ENCODE measurements around the gene EPHB3. TPM values are rescaled to one million over a fixed set of nuclear protein-coding genes. Genes with fewer than 3 reads are reported as not detected.

The EPHB3 gene
- polyA plus RNA-seq, 4 donors = 25.5 to 32.1 (median 28.7) TPM

DNA sequence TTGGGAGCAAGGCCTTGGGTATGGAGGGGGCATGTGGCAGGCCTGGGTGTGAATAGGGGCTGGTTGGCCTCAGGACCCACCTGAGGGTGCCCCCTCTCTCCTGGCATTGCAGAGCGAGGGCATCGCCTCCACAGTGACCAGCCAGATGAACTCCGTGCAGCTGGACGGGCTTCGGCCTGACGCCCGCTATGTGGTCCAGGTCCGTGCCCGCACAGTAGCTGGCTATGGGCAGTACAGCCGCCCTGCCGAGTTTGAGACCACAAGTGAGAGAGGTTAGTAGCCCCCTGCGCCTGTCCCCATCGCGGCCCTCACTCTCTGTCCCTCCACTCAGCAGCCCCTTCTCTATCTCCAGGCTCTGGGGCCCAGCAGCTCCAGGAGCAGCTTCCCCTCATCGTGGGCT is 16.0 kb downstream of the EPHB3 start:
- no peak for DNase-seq (ENCODE audit: low read depth in 4 of 4, low spot score in 2 of 4)

DNA sequence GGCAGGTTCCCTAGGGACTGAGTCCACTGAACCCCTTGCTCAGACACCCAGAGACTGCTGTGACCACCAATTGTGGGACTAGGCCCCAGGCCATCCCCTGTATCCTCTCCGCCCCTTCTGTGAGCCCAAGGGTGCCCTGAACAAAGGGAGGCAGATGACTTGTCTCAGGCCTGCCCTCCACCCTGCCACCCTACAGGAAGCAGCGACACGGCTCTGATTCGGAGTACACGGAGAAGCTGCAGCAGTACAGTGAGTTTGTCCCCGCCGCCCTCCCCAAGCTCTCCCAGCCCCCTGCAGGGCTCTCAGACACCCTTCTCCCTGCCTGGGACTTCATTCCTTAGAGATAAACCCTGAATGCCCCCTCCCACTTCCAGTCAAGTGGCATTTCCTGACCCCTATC is 16.6 kb downstream of the EPHB3 start:
- no peak for DNase-seq (ENCODE audit: low read depth in 4 of 4, low spot score in 2 of 4)

DNA sequence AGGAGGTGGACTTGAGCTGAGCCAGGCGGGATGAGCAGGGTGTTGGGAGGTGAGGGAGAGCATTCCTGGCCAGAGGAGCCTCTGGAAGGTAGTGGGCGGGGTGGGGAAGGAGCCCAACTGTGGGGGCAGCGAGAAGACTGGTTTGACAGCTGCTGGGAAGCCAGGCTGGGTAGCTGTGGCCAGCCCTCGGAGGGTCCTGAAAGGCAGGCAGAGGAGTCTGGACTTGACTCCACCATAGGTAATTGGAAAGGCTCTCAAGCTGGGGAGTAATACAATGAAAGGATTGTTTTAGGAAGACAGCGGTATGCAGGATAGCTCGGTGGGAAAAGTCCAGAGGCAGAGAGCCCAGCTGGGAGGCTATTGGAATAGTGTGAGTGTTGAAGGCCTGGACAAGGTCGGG is 17.2 kb downstream of the EPHB3 start:
- no peak for DNase-seq (ENCODE audit: low read depth in 4 of 4, low spot score in 2 of 4)

DNA sequence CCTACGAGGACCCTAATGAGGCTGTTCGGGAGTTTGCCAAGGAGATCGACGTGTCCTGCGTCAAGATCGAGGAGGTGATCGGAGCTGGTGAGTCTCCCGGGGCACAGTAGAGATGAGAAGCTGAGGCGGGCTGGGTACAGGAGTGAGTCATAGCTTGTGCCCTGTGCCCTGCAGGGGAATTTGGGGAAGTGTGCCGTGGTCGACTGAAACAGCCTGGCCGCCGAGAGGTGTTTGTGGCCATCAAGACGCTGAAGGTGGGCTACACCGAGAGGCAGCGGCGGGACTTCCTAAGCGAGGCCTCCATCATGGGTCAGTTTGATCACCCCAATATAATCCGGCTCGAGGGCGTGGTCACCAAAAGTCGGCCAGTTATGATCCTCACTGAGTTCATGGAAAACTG is 17.9 kb downstream of the EPHB3 start:
- no peak for DNase-seq (ENCODE audit: low read depth in 4 of 4, low spot score in 2 of 4)

DNA sequence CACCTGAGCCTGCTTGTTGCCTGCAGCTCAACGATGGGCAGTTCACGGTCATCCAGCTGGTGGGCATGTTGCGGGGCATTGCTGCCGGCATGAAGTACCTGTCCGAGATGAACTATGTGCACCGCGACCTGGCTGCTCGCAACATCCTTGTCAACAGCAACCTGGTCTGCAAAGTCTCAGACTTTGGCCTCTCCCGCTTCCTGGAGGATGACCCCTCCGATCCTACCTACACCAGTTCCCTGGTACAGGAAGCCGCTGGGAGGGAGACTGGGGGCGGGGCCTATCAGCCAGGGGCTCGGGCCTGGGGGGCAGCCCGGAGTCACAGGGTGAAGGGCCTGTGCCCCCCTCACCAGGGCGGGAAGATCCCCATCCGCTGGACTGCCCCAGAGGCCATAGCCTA is 18.8 kb downstream of the EPHB3 start:
- no peak for DNase-seq (ENCODE audit: low read depth in 4 of 4, low spot score in 2 of 4)

DNA sequence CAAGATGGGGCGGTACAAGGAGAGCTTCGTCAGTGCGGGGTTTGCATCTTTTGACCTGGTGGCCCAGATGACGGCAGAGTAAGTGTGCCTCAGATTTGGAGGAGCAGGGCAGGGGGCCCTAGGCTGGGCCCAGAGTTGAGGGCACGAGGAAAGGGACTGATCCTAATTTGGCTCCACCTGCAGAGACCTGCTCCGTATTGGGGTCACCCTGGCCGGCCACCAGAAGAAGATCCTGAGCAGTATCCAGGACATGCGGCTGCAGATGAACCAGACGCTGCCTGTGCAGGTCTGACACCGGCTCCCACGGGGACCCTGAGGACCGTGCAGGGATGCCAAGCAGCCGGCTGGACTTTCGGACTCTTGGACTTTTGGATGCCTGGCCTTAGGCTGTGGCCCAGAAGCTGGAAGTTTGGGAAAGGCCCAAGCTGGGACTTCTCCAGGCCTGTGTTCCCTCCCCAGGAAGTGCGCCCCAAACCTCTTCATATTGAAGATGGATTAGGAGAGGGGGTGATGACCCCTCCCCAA is 19.8 kb downstream of the EPHB3 start:
- no peak for DNase-seq (ENCODE audit: low read depth in 4 of 4, low spot score in 2 of 4)

DNA sequence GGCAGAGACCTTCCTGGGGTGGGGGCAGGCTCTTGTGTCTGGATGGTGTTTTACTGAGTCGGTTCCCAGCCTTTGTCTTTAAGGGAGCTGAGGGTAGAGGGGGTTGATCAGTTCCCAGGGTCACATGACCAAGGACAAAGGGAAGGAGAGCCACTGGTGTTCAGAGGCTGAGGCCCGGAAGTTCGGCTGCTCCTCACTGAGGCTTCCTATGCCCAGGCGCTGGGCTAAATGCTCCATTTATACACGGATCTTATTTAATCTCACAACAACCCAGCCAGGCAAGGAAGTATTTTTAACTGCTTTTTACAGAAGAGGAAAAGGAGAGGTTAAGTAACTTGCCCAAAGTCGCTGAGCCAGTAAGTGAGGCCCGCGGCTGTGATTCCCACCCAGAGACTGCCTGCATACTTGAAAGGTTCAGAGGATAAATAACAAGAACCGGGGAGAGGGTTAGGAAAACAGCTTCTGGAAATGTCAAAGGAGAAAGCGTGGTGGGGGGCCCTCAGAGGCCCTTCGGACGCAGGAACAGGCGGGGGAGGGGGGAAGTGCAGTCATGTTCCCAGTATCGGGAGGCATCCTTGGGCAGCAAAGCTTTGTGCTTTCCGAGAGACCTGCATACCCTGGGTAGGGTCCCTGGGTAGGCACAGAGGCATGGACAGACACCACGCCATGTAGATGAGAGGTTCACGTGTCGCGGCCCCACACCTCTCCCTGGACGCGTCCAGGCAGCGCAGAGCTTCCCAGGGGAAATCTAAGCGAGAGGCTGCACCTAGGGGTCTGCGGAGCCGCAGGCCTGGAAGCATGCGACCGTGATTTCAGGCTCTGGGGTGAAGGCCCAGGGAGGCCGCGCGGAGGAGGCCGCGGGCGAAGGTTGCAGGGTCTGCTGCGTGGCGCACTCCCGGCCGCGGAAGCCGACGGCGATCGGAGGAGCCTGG is 21.3 kb downstream of the EPHB3 start:
- DNase-seq (ENCODE audit: low read depth in 4 of 4, low spot score in 2 of 4) = no peak

DNA sequence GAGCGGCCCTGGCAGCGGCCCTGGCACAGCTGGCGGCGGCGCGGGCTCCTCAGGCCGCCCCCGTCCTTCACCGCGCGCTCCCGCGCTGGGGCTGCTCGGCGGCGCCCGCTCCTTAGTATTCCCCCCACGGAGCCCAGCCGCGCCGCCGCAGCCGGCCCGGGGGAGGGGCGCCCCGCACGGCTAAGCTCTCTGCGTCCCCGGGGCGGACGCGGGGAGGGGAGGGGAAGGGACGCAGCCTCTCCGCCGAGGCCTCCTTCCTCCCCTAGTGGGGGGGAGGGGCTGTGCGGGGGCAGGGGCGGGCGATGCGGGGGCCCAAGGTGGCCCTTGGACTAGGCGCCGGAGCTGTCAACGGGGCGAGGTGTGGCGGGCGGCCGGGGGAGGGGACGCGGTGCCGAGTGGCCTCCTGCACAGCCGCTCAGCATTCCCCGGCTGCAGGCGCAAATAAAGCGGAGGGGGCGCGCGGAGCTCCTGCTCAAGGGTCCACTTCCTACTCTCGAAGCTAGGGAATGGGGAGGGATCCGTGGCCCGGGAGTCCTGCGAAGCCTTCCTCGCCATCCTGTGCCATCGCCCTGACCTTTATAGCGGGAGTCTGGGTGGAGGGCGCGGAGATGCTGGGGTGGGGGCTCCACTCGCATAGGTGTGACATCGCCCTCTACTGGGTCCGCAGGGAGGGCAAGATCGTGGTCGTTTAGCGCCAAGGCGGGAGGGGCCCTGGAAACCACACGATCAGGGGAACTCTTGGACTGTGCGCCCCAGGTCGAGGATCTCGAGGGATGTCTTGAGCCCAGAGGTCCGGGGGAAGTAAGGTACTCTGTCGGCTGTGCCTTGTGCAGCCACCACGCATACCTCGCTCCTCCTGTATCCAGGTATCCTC is 22.2 kb downstream of the EPHB3 start:
- DNase-seq (ENCODE audit: low read depth in 4 of 4, low spot score in 2 of 4) = no peak

DNA sequence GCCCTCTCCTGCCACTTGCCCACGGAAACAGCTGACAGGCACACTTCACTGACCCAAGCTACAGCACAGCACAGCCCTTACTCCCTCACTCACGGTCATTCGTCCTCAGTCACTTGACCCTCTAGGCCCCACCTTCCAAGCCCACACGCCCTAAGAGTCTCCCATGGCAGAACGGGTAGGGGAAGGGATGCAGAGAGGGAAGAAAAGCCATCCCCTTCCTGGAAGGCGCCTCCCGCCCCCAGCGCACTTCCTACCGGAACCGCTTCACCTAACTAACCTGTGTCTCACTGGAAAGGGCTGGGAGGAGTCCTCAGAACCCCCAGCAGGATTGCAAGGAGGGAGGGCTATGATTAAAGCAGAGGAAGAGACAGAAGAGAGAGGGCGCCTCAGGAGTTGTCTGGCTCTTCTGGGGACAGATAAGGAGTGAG is 22.9 kb downstream of the EPHB3 start:
- DNase-seq (ENCODE audit: low read depth in 4 of 4, low spot score in 2 of 4) = no peak

DNA sequence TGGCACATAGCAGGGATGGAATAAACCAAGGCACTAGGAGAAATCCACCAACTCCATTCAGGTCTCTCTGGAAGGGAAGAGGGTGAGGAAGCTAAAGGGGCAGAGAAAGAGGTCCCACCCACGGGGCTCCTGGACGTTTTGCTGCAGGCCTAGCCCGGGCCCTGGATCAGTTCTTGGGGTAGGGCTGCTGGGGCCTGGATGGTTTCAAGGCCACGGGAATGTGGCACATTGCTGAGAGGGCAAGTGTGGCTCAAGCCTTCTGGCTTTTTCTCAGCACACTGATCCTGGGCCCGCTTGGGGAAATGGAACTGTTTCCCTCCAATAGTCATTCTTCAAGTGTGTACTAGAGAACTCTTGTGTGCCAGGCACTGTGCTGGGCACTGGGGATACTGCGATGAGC is 24.0 kb downstream of the EPHB3 start:
- DNase-seq (ENCODE audit: low read depth in 4 of 4, low spot score in 2 of 4) = no peak

DNA sequence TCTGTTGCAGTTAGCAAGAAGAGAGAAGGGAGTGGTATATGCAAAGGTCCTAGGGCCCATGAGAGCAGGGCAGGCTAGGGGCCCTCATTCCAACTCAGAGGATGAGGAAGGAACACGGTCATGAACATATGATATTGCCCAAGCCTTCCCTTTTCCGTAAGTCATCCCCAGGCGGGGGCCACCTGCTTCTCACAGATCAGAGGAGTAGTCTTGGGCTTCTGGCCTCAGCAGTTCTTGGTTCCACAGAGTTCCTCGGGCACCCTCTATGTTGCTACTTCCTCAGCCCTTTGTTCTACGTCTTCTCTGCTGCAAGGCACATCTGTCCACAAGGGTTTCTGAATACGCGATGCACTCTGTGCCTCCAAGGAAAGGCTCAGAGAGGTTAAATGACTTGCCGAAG is 25.3 kb downstream of the EPHB3 start:
- DNase-seq (ENCODE audit: low read depth in 4 of 4, low spot score in 2 of 4) = no peak

DNA sequence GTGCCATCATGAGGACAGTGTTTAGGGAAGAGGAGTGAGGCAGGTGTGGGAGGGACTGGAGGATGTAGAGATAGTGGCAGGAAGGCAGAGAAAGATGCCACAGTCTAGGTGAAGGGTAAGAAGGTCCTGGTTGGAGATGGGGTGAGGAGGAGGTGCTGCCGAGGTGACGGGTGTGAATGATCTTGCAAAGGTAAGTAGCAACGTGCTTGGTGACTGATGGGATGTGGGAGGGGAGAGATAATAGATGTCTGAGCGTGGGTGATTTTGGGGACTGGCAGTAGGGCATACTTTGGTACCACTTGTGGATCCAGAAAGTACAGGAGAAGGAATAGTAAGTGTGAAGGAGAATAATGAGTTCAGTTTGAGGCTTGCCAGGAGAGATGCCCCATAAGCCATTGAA is 27.2 kb downstream of the EPHB3 start:
- DNase-seq (ENCODE audit: low read depth in 4 of 4, low spot score in 2 of 4) = no peak

DNA sequence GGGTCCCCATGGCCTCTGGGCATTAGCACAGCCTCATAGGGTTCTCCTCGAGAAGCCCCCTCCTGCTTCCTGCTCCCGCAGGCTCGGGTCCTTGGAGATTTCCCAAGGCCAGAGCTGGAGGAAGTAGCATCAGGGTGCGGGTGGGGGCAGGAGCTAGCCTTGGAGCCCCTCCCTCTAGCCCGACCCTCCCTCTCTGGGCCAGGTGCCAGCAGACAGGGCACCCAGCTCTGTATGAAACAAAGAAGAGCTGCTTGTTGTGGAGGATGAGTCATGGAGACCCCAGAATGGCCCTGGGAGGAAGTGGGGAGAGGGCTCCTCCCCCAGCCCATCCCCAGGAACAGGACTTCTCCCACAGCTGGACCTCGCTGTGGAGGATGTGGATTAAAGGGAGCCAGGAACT is 29.2 kb downstream of the EPHB3 start:
- DNase-seq (ENCODE audit: low read depth in 4 of 4, low spot score in 2 of 4) = no peak

DNA sequence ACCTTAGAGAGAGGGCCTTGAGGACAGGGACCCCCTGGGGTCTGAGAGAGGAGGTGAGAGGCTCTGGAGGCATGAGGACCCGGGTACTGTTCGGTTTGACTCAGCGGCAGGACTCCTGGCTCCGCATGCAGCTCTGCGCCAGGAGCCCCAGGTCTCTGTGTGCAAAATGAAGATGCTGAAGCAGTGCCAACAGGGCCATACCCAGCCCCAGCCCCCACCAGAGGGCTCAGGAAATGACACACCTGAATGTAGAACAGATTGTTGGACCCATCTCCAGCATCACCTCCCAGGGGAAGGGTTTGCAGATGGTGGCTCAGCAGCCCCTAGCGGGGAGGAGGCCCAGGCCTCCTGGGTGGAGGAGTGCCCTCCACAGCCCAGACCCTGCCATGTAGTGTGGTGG is 30.2 kb downstream of the EPHB3 start:
- no peak for DNase-seq (ENCODE audit: low read depth in 4 of 4, low spot score in 2 of 4)

DNA sequence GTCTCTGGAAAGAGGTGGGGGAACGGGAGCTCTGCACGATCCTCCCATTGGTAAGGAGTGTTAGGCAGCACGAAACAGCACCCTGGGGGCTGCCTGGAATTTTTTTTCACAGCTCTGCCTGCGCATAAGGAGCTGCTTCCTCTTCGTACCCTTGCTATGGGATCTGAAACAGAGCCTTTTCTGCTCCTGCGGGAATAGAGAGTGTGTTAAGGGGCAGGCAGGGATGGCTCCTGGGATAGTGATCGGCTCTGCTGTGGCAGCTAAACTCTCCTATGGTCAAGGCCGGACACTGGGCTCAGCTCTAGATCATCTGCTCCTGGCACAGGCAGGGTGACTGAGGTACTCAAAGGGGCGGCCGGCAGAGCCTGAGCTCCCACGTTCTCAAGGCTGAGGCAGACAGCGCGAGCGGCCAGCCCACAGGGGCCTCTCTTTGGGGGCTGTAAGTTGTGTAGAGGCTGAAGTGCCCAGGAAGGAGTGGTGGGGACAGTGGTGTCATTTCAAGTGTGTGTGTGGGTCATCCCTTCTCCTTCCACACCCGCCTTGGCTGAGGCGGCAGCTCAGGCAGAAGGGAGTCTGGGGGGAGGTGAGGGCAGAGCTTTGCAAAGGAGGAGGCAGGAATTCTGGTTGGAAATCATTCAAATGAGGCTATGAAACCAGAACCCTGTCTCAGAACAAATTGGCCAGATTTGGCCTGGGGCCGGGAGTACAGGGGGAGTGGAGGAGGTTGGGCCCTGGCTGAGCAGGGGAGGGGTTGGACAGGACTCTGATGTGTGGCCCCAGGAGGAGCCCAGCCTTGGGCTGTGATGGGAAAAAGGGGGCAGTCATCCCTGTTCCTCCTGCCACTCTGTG is 31.0 kb downstream of the EPHB3 start:
- no peak for DNase-seq (ENCODE audit: low read depth in 4 of 4, low spot score in 2 of 4)

DNA sequence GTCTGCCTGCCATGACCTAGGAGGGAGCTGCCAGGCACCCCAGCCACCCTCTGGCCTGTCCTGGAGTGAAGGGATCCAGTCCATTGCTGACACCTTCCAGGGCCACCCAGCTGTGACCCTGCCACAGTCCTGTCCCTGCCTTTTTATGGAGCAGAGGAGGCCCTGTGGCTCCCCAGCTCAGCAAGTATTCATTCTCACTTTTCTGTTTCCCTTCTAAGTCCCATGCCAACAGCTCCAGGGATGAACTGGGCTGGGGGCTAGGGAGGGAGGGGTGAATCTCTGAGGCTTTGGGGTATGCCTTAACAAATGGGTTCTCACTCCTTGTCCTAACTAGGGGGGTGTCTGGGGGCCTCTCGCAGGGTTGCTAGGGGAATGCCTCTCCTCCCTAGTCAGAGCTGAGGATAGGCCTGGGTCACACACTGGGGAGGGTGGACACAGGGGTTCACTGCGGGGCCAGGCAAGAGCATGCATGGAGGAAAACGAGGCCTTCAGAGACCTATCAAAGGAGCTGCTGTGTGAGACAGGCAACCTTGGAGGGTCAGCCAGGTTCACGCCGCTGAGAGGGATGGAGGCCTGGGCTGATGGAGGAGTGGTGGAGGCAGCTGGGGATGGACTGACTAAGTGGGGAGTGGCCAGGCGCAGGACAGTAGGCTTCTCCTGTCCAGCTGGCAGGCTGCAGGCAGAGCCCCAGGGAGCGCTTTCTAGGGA is 31.8 kb downstream of the EPHB3 start:
- DNase-seq (ENCODE audit: low read depth in 4 of 4, low spot score in 2 of 4) = no peak

DNA sequence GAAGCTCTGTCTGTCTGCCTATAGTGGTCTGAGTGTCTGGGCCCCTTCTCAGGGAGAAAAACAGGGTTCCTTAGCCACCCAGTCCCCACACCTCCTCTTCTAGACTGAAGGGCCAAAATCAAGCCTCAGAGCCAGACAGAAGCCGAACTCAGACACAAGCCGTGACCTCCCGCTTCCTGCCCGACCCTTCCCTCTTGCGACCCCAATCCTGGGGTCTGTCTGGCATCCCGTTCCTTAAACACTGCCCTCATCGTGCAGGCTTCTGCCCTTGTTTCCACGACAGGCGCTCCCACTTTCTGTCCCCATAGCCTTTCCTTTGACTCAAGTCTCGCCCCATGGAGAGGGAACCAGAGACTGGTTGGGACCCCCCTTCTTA is 32.3 kb downstream of the EPHB3 start:
- no peak for DNase-seq (ENCODE audit: low read depth in 4 of 4, low spot score in 2 of 4)

DNA sequence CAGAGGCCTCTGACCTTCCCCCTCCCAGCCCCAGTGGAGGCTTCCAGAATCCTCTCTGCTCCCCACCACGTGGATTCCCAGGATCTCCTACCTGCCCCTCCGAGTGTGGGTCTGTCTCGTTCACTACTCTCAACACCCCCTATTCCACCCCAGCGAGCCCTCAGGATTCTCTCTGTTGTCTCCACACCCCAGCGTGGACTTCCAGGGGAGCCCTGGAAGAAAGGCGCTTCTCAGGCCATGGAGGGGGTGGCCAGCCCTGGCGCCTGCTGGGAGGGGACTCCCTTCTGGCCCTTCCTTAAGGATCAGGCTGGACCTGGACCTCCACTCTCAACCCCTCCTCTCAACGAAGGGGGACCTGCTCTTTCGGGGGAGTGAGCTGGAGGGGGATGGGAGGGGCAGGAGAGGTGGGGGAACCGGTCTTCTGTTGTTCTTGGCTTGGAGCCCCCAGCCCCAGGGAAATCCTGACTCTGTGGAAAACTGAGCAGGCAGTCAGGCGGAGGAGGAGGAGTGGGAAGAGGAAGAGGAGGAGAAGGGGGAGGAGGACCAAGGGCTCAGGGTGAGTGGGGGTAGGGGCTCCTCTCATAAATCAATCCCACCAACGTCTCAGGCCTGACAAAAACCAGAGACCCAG is 32.9 kb downstream of the EPHB3 start:
- DNase-seq (ENCODE audit: low read depth in 4 of 4, low spot score in 2 of 4) = no peak

DNA sequence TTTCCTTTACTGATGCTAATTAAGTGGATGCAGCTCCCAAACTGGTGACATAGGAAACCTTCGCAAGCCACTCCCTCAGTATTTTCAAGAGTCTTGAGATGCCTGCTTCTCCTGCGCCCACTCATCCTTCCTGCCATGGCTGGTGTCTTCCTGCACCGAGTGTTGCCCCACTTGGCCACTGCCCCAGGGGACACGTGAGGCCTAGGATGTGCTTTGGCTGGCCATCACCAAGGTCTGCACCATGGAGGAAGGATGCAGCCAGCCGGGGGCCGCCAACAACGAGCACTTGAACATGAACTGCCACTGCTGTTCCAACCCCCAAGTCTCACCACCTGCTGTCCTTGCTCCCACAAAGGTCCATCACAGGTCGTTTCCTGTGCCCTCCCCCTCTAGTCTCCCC is 34.1 kb downstream of the EPHB3 start:
- no peak for DNase-seq (ENCODE audit: low read depth in 4 of 4, low spot score in 2 of 4)

DNA sequence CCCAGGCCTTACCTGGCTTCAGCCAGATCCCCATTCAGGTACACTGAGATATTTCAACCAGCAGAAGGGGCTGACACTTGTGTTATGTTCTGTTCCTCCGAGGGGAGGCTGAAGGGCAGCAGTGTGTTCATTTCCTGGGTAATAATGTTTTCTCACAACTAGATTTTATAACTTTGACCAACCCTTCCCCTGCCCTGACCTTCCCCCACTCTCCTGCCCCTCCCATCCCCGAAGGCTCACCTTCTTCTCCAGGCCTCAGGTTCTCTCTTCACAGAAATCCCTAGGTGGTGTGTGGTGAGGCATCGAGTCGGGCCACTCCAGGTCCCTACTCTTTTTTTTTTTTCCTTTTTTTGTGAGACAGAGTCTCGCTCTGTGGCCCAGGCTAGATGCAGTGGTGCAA is 34.6 kb downstream of the EPHB3 start:
- DNase-seq (ENCODE audit: low read depth in 4 of 4, low spot score in 2 of 4) = no peak

Data from left renal cortex interstitium (tissue), 4 donors.